GM19025 (cell line): Measurements from ENCODE around the gene SNAPC4.

Experiments used
- ATAC-seq: cut with Tn5 transposase; IDR thresholded peaks from one replicate; pipeline ENCODE4 v1.9.1; 2021; ENCODE audit warnings: mild to moderate bottlenecking, low read depth, moderate library complexity; ENCODE audit not compliant: unreplicated experiment

SNAPC4 gene

GRCh38 chr9:136393531-136393930 is 6.4 kb downstream of the SNAPC4 start:
- ATAC-seq = no peak

- ATAC-seq = no peak
These were observed 7.2 kb downstream of the SNAPC4 start for GRCh38 chr9:136392538-136393449.

- ATAC-seq = no peak
These were observed 8.0 kb downstream of the SNAPC4 start for GRCh38 chr9:136391737-136392537.

- no peak for ATAC-seq
These were observed 10.6 kb downstream of the SNAPC4 start for GRCh38 chr9:136389396-136389795.

GRCh38 chr9:136387217-136387616 is 12.8 kb downstream of the SNAPC4 start:
- no peak for ATAC-seq

- no peak for ATAC-seq
These were observed 14.0 kb downstream of the SNAPC4 start for GRCh38 chr9:136386018-136386417.

- ATAC-seq = no peak
These were observed 15.0 kb downstream of the SNAPC4 start for GRCh38 chr9:136385015-136385414.

GRCh38 chr9:136383436-136383835 is 16.5 kb downstream of the SNAPC4 start:
- no peak for ATAC-seq

- ATAC-seq = no peak
These were observed 17.9 kb downstream of the SNAPC4 start for GRCh38 chr9:136381966-136382513.

GRCh38 chr9:136381311-136381710 is 18.7 kb downstream of the SNAPC4 start:
- no peak for ATAC-seq

- ATAC-seq = no peak
These were observed 19.6 kb downstream of the SNAPC4 start for GRCh38 chr9:136380381-136380780.

GRCh38 chr9:136379891-136380290 is 20.1 kb downstream of the SNAPC4 start:
- ATAC-seq = no peak

- no peak for ATAC-seq
These were observed 20.6 kb downstream of the SNAPC4 start for GRCh38 chr9:136379401-136379800.

- ATAC-seq = no peak
These were observed 21.0 kb downstream of the SNAPC4 start for GRCh38 chr9:136379003-136379287.

- no peak for ATAC-seq
These were observed 21.6 kb downstream of the SNAPC4 start for GRCh38 chr9:136378170-136379002.

GRCh38 chr9:136377341-136378169 is 22.4 kb downstream of the SNAPC4 start:
- ATAC-seq = no peak

GRCh38 chr9:136376457-136376856 is 23.5 kb downstream of the SNAPC4 start:
- ATAC-seq = no peak

- ATAC-seq = no peak
These were observed 24.9 kb downstream of the SNAPC4 start for GRCh38 chr9:136375096-136375495.

- no peak for ATAC-seq
These were observed 25.8 kb downstream of the SNAPC4 start for GRCh38 chr9:136374183-136374575.
